GM12873 (cell line): ENCODE results near the gene ARL5C.

Source experiments
- CTCF ChIP-seq: IDR thresholded peaks from 2 replicates; pipeline ENCODE4 v1.5.1; 2012; ENCODE audit warnings: low read depth, mild to moderate bottlenecking, moderate library complexity, low read length, control low read depth; ENCODE audit not compliant: insufficient read depth; ENCODE audit errors: missing control alignments

Gene ARL5C

DNA sequence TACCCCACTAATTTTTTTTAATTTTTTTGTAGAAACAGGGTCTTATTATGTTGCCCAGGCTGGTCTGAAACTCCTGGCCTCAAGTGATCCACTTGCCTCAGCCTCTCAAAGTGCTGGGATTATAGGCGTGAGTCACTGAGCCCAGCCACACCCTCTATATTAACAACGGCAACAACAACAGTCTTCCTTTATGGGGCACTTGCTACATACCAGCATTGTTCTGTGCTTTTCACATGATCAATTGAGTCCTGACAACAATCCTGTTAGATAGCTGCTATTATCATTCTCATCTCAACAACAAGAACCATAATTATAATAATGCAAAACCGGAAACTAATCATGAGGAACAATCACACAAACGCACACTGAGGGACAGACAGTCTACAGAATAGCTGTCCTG, 12.6 kb upstream of the ARL5C start:
- TF ChIP-seq CTCF: no peak

GRCh38 chr17:39177256-39177655, 11.3 kb upstream of the ARL5C start:
- TF ChIP-seq CTCF: no peak

DNA sequence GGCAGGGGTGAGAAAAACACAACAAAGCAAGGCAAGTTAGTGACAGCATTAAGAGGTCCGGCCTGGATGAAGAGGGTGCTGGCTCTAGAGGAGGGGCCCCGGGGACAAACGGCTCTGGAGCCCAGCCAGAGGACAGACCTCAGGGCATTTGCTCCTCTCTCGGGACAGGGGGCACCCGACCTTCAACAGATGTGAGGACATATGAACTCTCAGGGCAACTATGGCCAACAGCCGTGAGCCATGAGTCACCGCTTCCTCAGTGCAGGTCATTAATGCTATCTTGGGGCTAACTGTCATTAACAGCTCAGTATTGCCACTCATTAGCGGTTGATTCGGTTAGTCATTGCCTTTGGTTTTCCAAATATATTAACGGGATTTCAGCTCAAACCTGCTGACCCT, 9.7 kb upstream of the ARL5C start:
- TF ChIP-seq CTCF: no peak

DNA sequence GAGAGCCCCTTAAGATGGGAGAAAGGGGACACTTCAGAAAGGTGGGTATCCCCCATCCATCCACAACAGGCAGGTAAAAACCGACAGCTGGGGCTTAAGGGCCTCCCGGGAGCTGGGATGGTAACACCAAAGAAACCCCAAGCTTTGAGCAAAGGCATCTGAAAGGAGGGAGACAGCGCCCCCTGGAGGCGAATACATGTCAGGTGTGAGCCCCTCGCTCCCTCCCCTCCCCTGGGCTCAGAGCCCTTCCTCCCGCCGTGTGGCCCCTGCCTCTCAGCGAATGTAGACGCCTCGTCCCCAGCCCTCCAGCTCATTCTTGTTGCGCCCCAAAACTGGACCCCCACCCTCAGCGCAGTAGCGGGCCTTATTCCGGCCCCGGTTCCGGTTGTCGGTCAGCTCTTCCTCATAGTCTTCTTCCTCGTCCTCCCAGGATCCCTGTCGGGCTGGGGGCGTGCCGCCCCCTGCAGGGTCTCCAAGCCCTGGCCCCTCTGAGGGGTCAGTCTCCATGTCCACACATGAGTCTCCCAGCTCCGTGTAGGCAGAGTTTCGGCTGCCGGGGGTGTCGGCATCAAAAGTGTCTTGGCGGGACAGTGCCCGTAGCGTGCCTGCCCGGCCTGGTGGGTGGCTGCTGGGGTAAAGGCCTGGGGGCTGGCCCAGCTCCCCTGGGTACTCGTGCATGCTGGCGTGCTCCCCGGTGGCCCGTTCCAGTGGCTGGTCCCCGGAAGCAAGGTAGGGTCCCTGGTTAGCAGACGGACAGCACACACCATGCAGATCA, 9.1 kb upstream of the ARL5C start:
- peak; percentile 94 for TF ChIP-seq CTCF

DNA sequence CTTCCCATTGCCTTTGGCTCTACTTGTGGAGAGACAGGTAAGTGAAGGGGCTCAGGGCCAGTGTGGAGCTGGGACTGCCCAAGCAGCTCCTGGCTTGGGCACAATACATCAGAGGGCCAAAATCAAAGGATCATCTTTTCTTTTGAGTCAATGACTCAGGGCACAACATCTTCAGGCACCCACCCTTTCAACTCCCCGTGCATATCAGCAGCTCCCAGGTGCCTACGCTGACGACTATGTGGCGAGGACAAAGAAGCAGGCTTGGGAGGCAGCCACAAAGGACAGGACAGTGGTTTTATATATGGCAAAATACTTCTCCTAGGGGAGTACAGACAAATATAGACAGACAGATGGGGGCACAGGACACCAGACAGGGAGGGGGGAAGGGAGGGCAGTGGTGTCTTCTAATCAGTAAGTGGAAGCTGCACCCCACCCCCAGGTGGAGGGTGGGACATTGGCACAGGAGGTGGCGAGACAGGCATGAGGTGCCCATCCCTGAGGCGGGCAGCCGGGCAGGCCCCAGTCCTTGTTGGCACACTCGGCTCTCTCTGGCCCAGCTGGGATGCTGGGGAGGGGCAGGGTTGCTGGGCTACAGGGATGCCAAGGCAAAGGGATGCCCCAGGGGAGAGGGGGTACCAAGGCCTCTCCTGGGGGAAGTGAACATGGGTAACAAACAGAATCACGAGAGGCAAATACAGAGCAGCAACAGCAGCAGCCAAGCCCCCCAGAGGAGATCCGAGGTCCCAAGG, 7.7 kb upstream of the ARL5C start:
- no peak for TF ChIP-seq CTCF

DNA sequence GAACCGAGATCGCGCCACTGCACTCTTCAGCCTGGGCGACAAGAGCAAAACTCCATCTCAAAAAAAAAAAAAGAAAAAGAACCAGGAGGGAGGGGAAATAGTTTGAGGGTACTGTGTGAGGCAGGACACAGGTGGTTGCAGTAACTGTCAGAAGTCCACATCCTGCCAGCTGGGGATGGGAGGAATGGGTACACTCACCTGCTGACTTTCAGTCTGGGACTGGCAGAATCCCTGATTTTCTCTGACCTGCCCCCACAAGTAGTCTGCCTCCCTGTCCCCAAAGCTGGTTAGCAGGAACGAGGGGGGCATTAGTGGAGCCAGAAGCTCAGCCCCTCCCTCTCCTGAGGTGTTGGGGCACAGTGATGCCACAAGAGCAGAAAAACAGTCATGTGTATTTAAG, 7.1 kb upstream of the ARL5C start:
- TF ChIP-seq CTCF: no peak

DNA sequence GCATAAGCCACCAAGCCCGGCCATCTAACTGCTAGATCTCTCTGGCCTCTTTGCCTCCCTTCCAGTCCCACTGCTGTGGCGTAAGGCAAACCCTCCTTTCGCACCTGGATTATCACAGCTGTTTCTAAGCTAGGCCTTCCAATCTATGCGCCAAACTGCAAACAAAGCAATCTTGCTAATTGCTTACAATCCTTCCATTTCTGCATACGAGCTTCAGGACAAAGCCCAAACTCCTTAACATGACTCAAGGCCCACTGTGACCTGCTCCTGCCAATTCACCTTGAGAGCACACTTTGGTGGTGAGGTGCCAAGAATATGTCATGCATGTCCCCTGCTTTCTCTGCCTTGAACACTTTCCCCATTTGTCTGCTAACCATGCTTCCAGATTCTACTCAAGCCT, 6.0 kb upstream of the ARL5C start:
- TF ChIP-seq CTCF: no peak
